ENCODE data around the gene B4GALT5.
"Not testable (repeated sequence)": the region's sequence is repeated elsewhere in the genome, so short reads cannot be mapped to it uniquely, and the experiment has no call there.

Gene B4GALT5

DNA sequence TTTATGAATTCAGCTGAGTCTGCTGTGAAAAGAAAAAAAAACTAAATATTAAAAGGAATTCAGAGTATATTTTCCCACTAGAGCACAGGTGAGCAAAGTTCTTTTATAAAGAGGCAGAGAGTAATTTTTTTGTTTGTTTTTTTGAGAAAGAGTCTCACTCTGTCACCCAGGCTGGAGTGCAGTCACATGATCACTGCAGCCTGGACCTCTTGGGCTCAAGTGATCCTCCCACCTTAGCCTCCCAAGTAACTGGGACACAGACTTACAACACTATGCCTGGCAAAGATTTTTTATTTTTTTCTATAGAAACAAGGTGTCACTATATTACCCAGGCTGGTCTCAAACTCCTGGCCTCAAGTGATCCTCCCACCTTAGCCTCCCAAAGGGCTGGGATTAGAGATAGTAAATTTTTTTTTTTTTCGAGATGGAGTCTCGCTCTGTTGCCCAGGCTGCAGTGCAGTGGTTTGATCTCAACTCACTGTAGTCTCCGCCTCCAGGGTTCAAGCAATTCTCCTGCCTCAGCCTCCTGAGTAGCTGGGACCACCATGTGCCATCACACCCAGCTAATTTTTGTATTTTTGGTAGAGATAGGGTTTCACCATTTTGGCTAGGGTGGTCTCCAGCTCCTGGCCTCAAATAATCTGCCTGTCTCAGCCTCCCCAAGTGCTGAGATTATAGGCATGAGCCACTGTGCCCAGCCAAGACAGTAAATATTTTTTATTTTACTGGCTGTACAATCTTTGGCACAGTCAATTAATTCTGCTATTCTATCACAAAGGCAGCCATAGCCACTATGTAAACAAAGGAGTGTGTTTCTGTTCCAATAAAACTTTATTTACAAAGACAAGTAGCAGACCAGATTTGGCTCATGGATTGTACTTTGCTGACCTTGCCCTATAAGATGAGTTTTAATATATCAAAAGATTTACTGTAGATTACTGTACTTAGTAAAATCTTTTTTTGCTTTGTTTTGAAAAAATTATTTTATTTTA lies 14.5 kb upstream of the B4GALT5 start:
- no peak for DNase-seq

DNA sequence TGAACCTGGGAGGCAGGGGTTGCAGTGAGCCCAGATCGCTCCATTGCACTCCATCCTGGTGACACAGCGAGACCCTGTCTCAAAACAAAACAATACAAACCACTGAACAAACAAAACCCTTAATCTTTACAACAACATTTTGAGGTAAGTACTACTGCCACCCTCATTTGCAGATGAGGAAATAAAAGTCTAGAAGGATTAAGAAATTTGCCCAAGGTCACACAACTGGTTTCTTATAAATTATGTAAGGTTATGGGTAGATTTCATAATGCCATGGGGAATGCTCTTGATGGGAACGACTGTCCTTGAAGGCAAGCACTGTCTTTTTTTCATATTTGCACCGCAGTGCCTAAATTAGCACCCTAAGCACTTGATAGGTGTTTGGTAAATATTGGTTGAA lies 13.8 kb upstream of the B4GALT5 start:
- DNase-seq: no peak

DNA sequence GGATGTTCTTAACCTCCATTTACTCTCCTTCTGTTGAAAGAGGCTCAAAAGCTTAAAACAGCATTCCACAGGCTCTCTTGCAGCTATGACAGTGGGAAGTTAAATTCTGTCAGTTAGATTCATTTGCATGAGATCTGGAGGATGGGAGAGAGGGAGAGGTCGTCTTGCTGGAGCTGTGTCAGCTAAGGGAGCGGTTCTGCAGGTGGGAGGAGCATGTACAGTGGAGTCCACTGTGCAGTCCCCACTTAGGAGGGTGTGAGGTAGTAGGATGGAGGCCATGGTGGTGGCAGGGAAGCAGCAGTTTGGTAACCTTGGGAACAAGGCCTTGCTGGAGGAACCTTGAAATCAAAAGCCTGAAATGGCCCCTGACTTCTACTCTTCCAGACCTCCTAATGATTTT lies 12.0 kb upstream of the B4GALT5 start:
- no peak for DNase-seq

DNA sequence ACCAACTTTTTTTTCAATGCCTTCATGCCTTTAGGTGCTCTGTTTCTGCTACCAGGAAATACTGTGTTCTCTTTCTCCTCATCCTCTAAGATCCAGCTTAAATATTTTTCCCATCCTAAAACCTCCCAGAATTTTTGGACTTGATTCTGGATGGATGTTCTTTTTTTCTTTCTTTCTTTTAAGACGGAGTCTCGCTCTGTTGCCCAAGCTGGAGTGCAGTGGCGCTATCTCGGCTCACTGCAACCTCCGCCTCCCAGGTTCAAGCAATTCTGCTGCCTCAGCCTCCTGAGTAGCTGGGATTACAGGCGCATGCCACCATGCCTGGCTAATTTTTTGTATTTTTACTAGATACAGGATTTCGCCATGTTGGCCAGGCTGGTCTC lies 11.5 kb upstream of the B4GALT5 start:
- not testable (repeated sequence) for DNase-seq

DNA sequence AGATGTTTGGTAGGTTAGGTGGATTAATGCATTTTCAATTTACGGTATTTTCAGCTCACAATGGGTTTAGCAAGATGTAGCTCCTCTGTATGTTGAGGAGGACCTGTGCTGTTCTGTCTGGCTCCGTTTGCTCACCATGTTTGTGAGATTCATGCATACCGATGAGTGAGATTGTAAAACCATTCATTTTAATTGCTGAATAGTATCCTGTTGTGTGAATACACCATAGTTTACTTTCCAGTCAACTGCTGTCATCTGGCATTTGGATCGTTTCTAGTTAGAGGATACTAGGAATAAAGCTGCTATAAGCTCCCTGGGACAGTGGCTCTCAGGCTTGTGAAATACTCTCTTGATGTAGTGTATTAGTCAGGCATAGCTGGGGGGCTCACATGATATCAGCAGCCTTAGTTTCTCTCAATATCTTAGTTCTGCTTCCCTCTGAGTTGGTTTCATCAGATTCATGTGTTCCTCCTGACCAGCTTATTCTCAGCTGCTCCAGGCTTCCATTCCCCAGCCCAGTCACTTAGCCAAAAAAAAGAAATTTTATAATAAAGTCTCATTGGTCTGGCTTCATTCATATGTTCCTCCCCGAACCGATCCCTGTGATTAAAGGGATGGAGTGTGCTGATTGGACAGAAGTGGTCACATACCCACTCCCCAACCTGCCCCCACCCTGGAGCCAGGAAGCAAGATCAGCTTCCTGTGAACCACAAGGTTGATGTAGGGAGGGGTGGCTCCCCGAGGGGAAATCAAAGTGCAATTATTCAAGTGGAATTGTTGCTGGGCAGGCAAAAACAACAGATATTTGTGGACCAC lies 10.9 kb upstream of the B4GALT5 start:
- no peak for DNase-seq

DNA sequence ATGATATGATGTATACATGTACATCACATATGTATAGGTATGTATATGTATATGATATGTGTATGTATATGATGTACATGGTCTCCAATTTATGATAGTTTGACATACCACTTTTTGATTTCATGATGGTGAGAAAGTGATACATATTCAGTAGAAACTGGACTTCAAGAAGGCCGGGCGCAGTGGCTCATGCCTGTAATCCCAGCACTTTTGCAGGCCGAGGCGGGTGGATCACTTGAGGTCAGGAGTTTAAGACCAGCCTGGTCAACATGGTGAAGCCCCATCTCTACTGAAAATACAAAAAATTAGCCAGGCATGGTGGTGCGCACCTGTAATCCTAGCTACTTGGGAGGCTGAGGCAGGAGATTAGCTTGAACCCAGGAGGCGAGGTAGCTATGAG lies 10.1 kb upstream of the B4GALT5 start:
- not testable (repeated sequence) for DNase-seq

DNA sequence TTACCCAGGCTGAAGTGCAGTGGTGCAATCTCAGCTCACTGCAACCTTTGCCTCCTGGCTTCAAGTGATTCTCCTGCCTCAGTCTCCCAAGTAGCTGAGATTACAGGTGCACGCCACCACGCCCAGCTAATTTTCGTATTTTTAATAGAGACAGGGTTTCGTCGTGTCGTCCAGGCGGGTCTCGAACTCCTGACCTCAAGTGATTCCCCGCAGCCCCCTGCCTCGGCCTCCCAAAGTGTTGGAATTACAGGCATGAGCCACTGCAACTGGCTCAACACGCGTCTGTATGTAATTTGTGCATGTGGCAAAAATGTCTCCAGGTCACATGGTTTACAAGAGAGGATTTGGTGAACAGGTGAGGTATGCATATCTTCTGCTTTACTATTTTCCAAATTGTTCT lies 7.6 kb upstream of the B4GALT5 start:
- DNase-seq: not testable (repeated sequence)

DNA sequence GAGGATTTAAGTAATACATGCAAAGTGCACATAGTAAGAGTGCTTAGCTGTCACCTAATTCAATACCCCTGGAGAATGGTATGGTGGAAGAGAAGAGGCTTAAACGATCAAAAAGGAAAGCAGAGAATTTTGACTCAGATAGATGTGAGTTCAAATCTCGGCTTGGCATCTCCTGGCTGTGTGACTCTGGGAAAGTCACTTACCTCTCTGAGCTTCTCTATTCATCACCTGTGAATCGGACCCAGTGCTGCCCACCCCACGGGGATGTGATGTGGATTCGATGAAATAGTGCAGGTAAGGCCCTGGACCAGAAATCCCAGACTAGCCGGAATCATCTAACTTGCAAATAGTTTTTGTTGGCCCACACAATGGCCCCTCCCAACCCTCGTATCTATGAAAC lies 1.8 kb upstream of the B4GALT5 start:
- DNase-seq: no peak

DNA sequence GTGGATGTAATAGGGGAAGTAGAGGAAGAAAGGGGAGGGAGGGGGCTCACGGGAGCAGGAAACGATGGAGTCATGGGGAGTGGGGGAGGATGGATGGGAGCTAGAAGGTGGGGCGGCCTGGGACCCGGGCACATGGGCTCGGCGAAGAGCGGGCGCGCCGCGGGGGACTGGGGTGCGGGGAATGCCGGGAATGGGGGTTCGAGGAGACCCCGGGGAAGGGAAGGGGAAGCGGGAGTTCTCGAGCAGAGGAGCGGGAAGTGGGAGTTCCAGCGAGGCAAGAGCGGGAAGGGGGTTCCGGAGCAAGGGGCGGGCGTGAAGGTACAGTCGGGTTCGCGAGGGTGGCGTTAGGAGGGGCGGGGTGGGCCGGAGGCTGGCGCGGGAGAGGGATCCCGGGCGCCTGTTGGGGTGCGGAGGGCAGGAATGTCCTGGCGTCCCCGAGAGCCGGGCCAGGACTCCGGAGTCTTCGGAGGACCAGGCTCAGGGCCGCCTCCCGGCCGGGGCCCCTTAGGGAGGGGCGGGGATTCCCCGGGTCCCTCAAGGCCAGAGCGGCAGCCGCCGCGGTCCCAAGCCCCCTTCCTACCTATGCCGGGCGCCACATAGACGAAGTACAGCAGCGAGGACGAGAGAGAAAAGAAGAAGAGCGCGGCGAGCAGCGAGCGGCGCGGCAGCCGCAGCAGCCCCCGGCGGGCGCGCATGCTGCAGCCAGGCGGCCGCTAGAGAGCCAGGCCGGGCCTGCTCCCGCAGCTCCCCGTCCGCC lies 504 bp downstream of the B4GALT5 start:
- DNase-seq: no peak

DNA sequence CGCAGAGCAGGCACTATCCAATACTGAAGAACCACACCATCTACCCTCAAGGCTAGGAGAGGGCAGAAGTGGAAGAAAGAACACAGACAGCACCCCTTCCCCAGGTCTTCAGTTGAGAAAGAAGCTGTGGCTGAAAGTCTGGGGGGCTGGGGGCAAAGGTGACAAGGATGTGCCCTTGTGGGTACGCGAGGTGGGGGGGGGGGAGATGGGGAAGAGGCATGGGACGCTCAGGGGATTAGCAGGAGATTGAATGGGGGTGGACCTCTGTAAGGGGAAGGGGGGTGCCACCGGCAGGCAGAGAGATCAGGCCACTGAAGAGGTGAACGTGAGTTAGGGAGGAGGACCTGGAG lies 1.1 kb downstream of the B4GALT5 start:
- no peak for DNase-seq

DNA sequence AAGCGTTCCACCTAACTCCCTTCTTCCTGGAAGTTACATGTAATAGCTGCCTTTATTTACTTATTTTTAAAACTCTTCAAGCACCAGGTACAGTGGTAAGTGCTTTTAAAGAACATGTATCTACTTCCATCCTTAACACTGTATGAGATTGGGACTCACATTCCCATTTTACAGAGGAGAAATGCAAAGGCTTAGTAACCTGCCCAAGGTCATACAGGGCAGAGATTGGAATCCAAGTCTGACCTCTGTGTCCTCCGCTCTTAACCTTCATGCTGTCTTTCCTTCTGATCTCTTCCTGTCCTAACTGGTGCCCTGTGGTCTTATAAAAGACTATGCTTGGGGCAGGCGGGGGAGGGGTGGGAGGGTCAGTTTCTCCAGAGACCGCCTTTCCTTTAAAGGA lies 1.6 kb downstream of the B4GALT5 start:
- DNase-seq: no peak

DNA sequence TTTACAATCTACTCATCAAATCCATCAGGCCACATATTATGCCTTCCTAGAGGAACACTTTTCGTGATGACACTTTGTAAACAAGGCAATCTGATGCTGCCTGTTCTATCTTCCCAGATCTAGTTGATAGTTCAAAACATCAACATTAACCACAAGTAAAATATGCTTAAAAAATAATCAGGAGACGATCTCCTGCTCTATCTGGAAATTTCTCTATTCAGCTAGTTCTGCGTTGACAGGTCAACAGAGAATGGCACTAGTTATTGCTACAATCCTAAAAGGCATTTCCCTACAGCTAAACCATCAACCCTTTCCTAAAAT lies 2.1 kb downstream of the B4GALT5 start:
- DNase-seq: no peak

DNA sequence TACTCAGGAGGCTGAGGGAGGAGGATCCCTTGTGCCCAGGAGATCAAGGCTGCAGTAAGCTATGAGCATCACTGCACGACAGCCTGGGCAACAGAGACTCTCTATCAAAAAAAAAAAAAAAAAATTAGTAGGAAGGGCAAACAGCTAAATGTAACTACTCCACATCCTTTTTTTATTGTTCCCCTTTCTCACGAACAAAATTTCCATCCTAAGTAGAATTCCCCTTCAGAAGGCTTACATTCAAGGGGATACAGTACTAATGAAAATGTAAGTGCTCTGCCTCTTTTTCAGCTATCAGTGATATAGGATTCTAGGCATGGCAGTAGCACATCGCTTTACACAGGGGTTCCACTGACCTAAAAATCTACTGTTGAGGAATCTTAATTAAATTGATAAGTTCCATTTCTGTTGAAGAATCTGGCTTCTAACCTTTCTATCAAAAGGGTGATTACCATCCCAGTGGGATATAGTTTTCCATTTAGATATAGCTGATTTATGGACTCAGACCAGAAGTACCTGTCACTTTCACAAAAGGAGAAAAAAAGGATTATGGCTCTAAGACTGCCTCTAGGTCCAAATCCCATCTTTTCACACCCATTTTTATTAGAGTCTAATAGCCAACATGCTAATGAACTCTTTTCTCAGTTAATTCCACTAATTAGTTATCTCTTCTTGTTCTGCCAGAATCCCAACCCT lies 2.6 kb downstream of the B4GALT5 start:
- no peak for DNase-seq

DNA sequence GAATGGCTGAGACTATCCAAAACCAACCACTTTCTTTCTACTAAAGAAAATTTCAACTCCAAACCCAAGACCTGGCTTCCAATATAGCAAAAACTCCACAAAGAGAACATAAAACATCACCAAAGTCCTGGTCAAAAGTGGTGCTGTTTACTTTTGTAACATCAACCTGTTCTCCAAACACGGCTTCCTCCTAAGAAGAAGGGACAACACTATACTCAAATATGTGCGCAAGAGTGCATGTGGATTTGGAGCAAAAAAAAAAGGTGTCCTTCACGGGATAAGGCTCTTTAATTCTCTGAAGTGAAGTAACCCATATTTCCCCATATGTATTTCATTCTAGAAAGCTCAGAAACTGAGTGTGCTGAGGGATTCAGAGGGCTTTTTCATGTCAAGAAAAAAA lies 6.6 kb downstream of the B4GALT5 start:
- DNase-seq: no peak

DNA sequence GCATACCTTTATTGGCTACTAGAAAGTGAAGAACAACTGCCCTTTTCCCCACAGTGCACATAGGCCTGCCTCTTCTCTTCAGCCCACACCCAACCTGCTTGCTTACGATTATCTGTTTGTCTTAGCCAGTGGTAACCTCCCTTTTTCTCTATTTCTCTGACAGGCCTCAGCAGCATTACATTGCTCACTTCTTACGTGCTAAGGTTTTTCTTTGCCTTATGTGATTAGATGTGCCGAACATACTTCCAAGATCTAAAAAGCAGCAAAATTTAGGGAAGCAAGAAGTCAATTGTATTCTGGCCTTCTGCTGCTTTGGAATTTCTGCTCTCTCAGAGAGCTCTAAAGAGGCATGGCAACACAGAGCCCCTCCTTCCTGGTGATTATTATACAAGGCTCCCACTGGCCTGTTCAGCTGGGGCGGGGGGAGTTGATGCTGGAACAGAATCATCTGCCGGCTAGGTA lies 7.0 kb downstream of the B4GALT5 start:
- DNase-seq: no peak

DNA sequence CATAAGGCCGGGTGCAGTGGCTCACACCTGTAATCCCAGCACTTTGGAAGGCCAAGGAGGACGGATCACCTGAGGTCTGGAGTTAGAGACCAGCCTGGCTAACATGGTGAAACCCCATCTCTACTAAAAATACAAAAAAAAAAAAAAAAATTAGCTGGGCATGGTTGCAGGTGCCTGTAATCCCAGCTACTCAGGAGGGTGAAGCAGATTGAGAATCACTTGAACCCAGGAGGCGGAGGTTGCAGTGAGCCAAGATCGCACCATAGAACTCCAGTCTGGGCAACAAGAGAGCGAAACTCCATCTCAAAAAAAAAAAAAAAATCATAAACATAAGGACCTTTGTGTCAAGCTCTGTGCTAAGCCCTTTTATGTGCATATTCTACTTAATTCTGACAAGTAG lies 7.8 kb downstream of the B4GALT5 start:
- DNase-seq: not testable (repeated sequence)

DNA sequence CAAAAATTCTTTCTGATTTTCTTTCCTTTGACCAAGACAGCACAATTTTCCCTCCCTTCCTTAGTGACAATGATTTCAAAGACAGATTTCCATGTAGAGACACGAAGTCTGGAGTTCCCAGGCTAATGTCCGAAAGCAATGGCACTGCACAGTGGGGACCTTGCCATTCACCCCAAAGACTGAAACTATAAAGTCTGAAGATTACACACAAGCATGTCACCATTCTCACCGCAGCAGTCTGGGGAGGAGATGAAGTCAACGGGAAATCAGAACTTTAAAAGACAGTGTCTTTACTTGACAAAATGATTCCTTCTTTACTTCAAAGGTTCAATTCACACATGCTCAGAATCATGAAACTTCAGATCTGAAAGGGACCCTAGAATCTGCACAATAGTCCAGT lies 8.3 kb downstream of the B4GALT5 start:
- DNase-seq: no peak

DNA sequence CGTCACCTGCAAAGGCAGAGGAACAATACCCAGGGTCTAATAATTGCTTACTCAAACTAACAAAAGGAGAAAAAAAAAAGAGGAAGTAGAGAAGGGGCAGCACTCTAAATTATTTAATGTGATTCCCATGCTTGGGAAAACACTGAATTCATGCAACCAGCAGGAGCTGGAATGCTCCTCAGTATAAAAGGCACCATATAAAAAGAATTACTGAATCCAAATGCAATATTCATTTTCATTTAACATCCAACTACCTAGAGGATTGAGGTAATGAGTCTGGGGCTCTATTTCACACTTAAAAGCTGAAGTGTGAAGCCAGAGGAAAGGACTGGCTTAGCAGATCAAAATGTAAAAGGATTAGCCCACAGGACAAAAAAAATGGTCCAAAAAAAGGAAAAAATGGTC lies 8.7 kb downstream of the B4GALT5 start:
- DNase-seq: no peak

DNA sequence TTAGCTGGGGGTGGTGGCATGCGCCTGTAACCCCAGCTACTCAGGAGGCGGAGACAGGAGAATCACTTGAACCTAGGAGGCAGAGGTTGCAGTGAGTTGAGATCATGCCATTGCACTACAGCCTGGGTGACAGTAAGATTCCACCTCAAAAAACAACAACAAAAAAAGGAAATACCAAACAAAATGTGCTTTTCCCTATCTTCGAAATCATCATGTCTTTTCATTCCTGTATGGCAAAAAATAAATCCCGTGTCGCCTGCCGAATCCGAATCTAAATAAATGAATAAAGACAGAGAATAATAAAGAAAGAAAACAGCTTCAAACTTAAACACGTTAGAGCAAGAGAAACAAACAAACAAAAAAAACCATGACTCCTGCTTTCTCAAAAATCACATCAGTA lies 11.8 kb downstream of the B4GALT5 start:
- no peak for DNase-seq

DNA sequence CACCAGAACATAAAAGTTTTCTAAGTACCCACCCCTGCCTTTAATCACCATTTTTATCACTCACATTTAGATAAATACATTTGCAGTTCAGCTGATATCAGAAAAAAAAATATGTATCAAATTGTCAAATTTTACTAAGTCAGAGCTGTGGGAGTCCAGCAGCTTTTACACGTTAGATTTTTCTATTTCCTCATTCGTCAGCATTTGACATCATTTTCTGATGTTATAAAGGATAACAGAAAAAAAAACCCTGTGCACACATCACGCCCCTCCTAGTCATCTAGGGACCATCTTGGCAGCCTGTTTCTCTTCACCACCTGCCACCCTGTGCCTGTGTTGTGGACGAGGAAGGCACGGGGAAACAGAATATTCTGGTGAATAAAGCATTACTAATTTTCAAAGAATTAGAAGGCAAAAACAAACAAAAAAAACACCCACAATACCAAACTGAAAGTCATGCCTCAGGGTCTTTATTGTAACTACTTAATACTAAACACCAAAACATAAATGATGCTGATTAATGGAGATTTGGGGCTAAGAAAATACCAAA lies 12.4 kb downstream of the B4GALT5 start:
- DNase-seq: peak; percentile 43

DNA sequence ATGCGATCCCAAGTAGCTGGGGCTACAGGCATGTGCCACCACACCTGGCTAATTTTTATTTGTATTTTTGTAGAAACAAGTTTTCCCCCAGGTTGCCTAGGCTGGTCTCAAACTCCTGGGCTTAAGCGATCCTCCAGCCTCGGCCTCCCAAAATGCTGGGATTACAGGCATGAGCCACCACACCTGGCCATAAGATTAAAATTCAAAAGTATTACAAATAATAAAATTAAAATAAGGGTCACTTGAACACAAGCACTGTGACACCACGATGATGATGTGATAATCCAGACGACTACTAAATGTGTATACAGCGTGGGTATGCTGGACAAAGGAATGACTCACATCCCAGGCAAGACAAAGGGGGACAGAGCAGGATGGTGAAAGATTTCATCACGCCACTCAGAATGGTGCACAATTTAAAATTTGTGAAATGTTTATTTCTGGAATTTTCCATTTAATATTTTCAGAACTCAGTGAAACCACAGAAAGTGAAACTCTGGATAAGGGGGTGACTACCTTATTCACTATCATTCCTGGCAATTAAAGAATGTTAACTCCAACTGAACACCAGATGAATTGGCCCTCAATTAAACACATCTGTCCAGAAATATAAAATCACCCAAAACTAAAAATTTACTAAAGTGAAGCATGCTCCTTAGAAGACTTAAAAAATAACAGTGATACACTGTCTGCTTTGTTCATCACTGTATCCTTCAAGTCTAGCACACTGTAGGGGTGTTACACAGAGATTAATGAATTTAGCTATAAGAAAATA lies 13.1 kb downstream of the B4GALT5 start:
- no peak for DNase-seq
